ENCODE measurements around the gene ZDHHC21. TPM values are rescaled to one million over a fixed set of nuclear protein-coding genes. Genes with fewer than 3 reads are reported as not detected.
"Not testable (repeated sequence)": the region's sequence is repeated elsewhere in the genome, so short reads cannot be mapped to it uniquely, and the experiment has no call there.

The ZDHHC21 gene
- total and polyA plus RNA-seq, 2 experiments from 2014 or later = 6.5 to 8.5 TPM

GRCh38 chr9:14678776-14679175 lies 14.5 kb downstream of the ZDHHC21 start:
- TF ChIP-seq CTCF (IDR thresholded peaks at IDR 0.05; ENCODE audit: low read depth, low read length) = no peak
- no peak overlapping the region for H3K4me3 ChIP-seq
- no peaks in the 10 kb centered on the region for H3K27me3 ChIP-seq
- no peaks in the 10 kb centered on the region for H3K4me1 ChIP-seq (ENCODE audit: low read depth)
- DNase-seq (ENCODE audit: low read depth in 1 of 2, low spot score in 1 of 2) = no peak
- H3K27ac ChIP-seq = no peak overlapping the region
- no peaks in the 10 kb centered on the region for H3K9me3 ChIP-seq (ENCODE audit: low read depth)
- H3K36me3 ChIP-seq = peaks cover 3% of the 10 kb centered on the region

GRCh38 chr9:14677872-14678271 lies 15.4 kb downstream of the ZDHHC21 start:
- no peak for DNase-seq (ENCODE audit: low read depth in 1 of 2, low spot score in 1 of 2)
- Histone ChIP-seq H3K27me3 (no peaks in the 10 kb centered on the region), H3K36me3 (peaks cover 7% of the 10 kb centered on the region), H3K9me3 (ENCODE audit: low read depth) (no peaks in the 10 kb centered on the region), H3K27ac (no peak overlapping the region), H3K4me1 (ENCODE audit: low read depth) (no peaks in the 10 kb centered on the region), H3K4me3 (no peak overlapping the region)
- TF ChIP-seq CTCF (IDR thresholded peaks at IDR 0.05; ENCODE audit: low read depth, low read length) = no peak

GRCh38 chr9:14677396-14677795 lies 15.8 kb downstream of the ZDHHC21 start:
- Histone ChIP-seq H3K9me3 (ENCODE audit: low read depth) (no peaks in the 10 kb centered on the region), H3K27me3 (no peaks in the 10 kb centered on the region), H3K4me1 (ENCODE audit: low read depth) (no peaks in the 10 kb centered on the region), H3K27ac (no peak overlapping the region), H3K4me3 (no peak overlapping the region), H3K36me3 (peaks cover 11% of the 10 kb centered on the region)
- no peak for DNase-seq (ENCODE audit: low read depth in 1 of 2, low spot score in 1 of 2)
- no peak for TF ChIP-seq CTCF (IDR thresholded peaks at IDR 0.05; ENCODE audit: low read depth, low read length)

GRCh38 chr9:14674630-14675029 lies 18.6 kb downstream of the ZDHHC21 start:
- Histone ChIP-seq H3K9me3 (ENCODE audit: low read depth) (no peaks in the 10 kb centered on the region), H3K4me3 (no peak overlapping the region), H3K27me3 (no peaks in the 10 kb centered on the region), H3K36me3 (peaks cover 18% of the 10 kb centered on the region), H3K4me1 (ENCODE audit: low read depth) (no peaks in the 10 kb centered on the region), H3K27ac (no peak overlapping the region)
- TF ChIP-seq CTCF (IDR thresholded peaks at IDR 0.05; ENCODE audit: low read depth, low read length) = no peak
- DNase-seq (ENCODE audit: low read depth in 1 of 2, low spot score in 1 of 2) = no peak

GRCh38 chr9:14671377-14671776 lies 21.9 kb downstream of the ZDHHC21 start:
- Histone ChIP-seq H3K27ac (no peak overlapping the region), H3K27me3 (no peaks in the 10 kb centered on the region), H3K36me3 (peaks cover 16% of the 10 kb centered on the region), H3K9me3 (ENCODE audit: low read depth) (no peaks in the 10 kb centered on the region), H3K4me1 (ENCODE audit: low read depth) (no peaks in the 10 kb centered on the region), H3K4me3 (no peak overlapping the region)
- DNase-seq (ENCODE audit: low read depth in 1 of 2, low spot score in 1 of 2) = no peak
- no peak for TF ChIP-seq CTCF (IDR thresholded peaks at IDR 0.05; ENCODE audit: low read depth, low read length)

- H3K4me1 ChIP-seq (ENCODE audit: low read depth) = no peaks in the 10 kb centered on the region
- no peak for TF ChIP-seq CTCF (IDR thresholded peaks at IDR 0.05; ENCODE audit: low read depth, low read length)
Measured at GRCh38 chr9:14670718-14671117, 22.5 kb downstream of the ZDHHC21 start.

GRCh38 chr9:14664022-14664421 lies 29.2 kb downstream of the ZDHHC21 start:
- H3K36me3 ChIP-seq; DNase-seq (ENCODE audit: low read depth in 1 of 2, low spot score in 1 of 2); H3K9me3 ChIP-seq (ENCODE audit: low read depth); H3K27ac ChIP-seq; H3K4me1 ChIP-seq (ENCODE audit: low read depth); H3K4me3 ChIP-seq; H3K27me3 ChIP-seq: not testable (repeated sequence)

More at GRCh38 chr9:14670718-14671117, 22.5 kb downstream of the ZDHHC21 start:
- no peak overlapping the region for H3K4me3 ChIP-seq
- peak in 1 of 2 donors; percentile 48 for DNase-seq (ENCODE audit: low read depth in 1 of 2, low spot score in 1 of 2)
- H3K27ac ChIP-seq = no peak overlapping the region
- no peaks in the 10 kb centered on the region for H3K9me3 ChIP-seq (ENCODE audit: low read depth)
- H3K27me3 ChIP-seq = no peaks in the 10 kb centered on the region
- peaks cover 15% of the 10 kb centered on the region for H3K36me3 ChIP-seq
